HCEC 1CT (cell line): ENCODE results near the gene SLC28A3.
"Not testable (repeated sequence)": the region's sequence is repeated elsewhere in the genome, so short reads cannot be mapped to it uniquely, and the experiment has no call there.

Experiments
- DNase-seq: peaks from one replicate; pipeline ENCODE4 v3.0.0-alpha.2; 2017

Gene SLC28A3, protein sequence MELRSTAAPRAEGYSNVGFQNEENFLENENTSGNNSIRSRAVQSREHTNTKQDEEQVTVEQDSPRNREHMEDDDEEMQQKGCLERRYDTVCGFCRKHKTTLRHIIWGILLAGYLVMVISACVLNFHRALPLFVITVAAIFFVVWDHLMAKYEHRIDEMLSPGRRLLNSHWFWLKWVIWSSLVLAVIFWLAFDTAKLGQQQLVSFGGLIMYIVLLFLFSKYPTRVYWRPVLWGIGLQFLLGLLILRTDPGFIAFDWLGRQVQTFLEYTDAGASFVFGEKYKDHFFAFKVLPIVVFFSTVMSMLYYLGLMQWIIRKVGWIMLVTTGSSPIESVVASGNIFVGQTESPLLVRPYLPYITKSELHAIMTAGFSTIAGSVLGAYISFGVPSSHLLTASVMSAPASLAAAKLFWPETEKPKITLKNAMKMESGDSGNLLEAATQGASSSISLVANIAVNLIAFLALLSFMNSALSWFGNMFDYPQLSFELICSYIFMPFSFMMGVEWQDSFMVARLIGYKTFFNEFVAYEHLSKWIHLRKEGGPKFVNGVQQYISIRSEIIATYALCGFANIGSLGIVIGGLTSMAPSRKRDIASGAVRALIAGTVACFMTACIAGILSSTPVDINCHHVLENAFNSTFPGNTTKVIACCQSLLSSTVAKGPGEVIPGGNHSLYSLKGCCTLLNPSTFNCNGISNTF

DNA sequence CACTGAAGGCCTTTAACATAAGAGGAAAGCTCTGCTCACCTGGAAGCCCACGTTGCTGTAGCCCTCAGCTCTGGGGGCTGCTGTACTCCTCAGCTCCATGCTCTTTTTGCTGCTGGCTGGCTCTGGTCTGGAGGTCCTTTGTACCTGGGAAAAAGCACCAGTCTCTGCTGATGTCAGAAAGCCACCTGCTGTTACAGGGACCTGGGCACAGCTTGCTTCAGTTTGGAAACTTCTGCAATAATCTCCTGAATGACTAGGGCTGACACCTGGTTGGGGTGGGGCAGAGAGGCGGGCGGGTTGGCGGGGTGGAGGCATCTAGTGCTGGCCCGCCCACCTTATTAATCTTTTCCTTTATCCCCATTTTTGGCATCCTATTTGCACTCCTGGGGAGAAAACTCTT is at the start of gene SLC28A3:
Gene SLC28A3 (minus strand): TSS at position 224 of the 400 bp plus-strand sequence. CDS start 125 bp downstream, at position 99.
- no peak for DNase-seq

GRCh38 chr9:84390254-84390653 is 49.7 kb upstream of the SLC28A3 start:
- DNase-seq: not testable (repeated sequence)

GRCh38 chr9:84387821-84388220 is 47.3 kb upstream of the SLC28A3 start:
- no peak for DNase-seq

DNA sequence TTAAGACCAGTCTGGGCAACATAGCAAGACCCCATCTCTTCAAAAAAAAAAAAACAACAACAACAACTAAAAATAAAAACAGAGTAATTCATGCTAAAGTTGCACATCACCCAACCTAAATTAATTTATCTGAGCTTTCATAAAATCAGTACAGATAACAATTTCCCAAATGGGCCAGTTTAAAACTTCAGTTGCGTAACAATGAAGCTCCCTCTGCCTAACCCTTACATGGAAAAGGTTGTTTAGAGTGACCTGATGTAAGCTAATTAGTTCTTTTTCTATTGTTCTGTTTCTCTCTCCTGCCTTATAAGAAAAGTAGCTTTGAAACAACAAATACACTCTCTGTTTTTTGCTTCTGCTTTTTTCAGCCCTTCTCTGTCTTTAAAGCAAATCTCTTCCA is 46.2 kb upstream of the SLC28A3 start:
- no peak for DNase-seq

DNA sequence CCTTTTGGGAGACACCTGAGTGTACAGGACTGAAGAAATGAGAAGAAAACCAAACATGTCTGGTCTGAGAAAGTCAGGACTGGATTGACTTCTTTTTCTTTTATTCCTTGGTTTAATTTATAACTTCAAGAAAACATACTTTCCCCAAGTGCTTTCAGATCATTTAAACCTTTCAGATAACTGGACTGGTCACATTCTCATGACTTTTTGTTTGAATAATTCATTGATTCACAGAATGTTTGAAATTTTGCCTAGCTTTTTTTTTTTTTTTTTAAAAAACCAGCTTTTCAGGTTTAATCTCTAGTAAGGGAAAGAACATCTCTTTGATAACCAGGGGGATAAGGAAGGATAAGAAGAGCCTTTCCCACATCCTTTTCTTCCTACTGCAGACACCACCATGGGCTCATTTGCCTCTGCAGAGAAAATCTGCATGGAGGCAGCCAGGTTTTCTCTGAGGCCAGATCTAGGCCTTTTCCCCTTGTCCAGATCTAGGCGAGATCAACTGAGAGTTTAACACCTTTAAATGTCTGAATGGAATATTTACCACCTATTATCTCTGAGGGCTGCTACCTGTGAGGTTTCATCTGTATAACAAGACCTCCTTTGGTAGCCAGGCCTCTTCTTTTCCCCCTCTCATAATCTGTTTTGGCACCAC is 45.0 kb upstream of the SLC28A3 start:
- no peak for DNase-seq

- no peak for DNase-seq
Observed at GRCh38 chr9:84384617-84385016, 44.1 kb upstream of the SLC28A3 start.

- DNase-seq: no peak
Observed at GRCh38 chr9:84383178-84383577, 42.6 kb upstream of the SLC28A3 start.

DNA sequence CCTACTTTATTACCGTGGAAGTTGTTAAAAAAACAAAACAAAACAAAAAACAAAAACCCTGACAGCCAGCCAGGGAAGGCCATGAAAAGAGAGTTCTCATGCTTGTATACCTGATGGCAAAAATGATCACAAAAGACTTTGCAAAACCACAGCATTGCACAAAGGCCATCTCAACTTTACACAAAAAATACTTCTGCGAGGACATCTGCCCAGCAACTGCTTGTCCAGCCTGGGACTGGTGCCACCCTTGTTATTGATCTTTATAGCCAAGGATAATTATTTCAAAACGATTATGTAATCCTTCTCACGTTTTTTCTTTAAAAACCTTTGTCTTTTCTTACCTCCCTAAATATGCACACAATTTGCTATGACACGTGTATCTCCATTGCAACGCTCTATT is 42.2 kb upstream of the SLC28A3 start:
- no peak for DNase-seq

GRCh38 chr9:84381508-84381907 is 41.0 kb upstream of the SLC28A3 start:
- DNase-seq: no peak

DNA sequence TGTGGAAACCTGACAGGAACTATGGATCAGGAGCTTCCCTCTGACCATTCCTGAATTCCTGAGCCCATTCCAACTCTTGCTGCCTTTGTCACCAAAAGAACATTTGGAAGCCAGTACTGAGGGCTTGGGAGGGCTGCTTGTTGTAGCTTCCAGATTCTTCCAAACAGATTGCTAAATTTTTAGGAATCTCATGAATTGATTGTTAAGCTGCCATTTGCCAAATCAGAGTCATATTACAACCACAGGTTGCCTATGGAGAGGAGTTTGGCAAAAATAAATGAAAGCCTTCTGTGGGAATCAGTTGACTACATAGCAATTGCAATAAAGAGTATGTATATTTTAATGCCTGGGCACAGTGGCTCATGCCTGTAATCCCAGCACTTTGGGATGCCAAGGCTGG is 39.2 kb upstream of the SLC28A3 start:
- DNase-seq: no peak

DNA sequence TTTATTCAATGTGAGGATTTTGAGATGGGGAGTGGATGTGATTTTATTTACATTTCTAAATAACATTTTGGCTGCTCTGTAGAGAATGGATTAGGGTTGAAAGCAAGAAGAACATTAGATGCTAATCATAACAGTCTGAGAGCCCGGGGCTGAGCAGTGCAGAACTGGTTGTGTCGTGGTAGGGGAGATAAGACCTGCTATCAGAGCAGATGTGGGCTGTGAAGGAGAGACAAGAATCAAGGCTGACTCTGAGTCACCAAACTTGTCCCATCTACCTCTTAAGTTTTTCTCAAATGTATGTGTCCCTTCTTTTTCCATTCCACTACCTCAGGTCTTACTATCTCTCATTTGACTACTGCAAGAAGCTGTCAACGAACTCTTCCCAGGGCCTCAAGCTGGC is 35.4 kb upstream of the SLC28A3 start:
- no peak for DNase-seq

DNA sequence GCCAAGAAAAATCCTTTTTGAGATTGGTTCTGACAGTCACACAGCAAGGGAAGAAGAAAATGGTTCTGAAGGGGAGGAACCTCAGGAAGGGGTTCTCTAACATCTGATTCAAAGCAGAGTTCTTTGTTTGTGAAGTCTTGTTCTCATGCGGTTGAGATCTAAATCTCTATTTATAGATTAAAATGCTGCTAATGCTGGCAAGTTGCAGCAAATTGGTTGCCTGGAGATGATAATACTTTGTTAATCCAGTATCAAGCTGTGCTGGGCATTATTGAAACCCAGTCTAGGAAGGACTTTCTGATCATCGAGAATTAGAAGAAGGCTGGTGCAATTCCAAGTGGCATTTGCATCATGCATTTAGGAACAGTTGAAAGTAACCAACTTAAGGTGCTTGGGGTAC is 34.0 kb upstream of the SLC28A3 start:
- DNase-seq: no peak

- no peak for DNase-seq
Observed at GRCh38 chr9:84374013-84374412, 33.5 kb upstream of the SLC28A3 start.

GRCh38 chr9:84371737-84372136 is 31.2 kb upstream of the SLC28A3 start:
- DNase-seq: peak; percentile 79

- DNase-seq: no peak
Observed at GRCh38 chr9:84368601-84369000, 28.0 kb upstream of the SLC28A3 start.

GRCh38 chr9:84367726-84368125 is 27.2 kb upstream of the SLC28A3 start:
- DNase-seq: not testable (repeated sequence)

- DNase-seq: no peak
Observed at GRCh38 chr9:84366683-84367082, 26.1 kb upstream of the SLC28A3 start.

- DNase-seq: not testable (repeated sequence)
Observed at GRCh38 chr9:84364894-84365490, 24.4 kb upstream of the SLC28A3 start.

DNA sequence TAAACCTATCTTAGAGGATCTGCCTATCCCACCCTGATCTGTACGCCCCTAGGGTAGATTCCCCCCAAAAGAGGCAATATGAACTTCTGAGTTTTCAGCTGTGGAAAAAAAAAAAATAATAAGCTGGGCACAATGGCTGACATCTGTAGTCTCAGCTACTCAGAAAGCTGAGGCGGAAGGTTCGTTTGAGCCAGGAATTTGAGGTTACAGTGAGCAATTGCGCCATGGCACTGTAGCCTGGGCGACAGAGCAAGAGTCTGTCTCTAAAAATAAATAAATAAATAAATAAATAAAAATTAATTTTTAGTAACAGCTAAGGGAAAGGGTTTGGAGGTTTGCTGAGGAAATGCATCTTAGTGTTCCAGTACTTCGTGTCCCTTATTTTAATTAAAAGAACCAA is 21.1 kb upstream of the SLC28A3 start:
- DNase-seq: no peak

GRCh38 chr9:84357275-84357674 is 16.7 kb upstream of the SLC28A3 start:
- no peak for DNase-seq

- no peak for DNase-seq
Observed at GRCh38 chr9:84354035-84354434, 13.5 kb upstream of the SLC28A3 start.

- no peak for DNase-seq
Observed at GRCh38 chr9:84349671-84350070, 9.1 kb upstream of the SLC28A3 start.

DNA sequence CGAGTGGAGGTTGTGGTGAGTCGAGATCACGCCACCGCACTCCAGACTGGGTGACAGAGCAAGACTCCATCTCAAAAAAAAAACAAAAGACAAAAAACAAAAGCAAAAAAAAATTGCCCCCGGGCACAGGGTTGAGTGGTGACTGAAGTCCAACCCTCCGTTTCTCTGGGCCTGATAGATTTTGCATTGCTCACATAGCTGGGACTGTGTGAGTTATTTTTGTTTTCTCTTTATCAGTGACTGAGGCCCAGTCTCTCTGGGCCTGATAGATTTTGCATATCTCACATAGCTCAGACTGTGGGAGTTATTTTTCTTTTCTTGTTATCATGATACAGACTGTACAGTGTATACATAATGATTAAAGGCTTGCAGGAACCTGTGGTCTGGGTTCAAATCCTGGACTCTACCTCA is 2.6 kb upstream of the SLC28A3 start:
- no peak for DNase-seq
